K562 (cell line): Measurements from ENCODE around the gene ZNF335. TPM values are rescaled to one million over a fixed set of nuclear protein-coding genes. Genes with fewer than 3 reads are reported as not detected.
A peak's percentile ranks its signal among the peaks of the same experiment; 100 is the strongest.

ENCODE experiments used
- ATAC-seq: fragments of 200-7000 bp; cut with Tn5 transposase; 3 replicates; pipeline ENCODE4 v1.9.1; 2020; ENCODE audit warnings: moderate library complexity
- BruUV-seq: library from RNA; stranded (reverse); fragments of 400-500 nt; replicated peaks from 2 replicates; lab custom pipeline; 2021; lab: Mats Ljungman, UMichigan
- CTCF ChIA-PET: fragments of 300-600 bp; formaldehyde crosslinking; extraction: SDS; loops from one replicate; lab custom pipeline; 2021; ENCODE audit warnings: low intra/inter-chr PET ratio; lab: Yijun Ruan, JAX
- POLR2A ChIA-PET: fragments of 300-600, 350-650 bp; sonication (Branson Sonifier 250); formaldehyde crosslinking; extraction: SDS; loops from one replicate; lab custom pipeline; 2021; ENCODE audit warnings: antibody characterized with exemption, inconsistent platforms; lab: Yijun Ruan, JAX
- DNase-seq, 4 experiments: peaks; one replicate each; pipeline versions ENCODE4 v3.0.0 to v3.0.0-alpha.2; 2011 to 2018; ENCODE audit warnings: low spot score in 3 of 4, mixed read lengths in 3 of 4; ENCODE audit errors: extremely low read depth in 1 of 4
- FAIRE-seq: peaks from 2 replicates; lab custom pipeline; 2011; peaks lifted over from hg19 to GRCh38; lab: Jason Lieb, UNC
- H2AFZ ChIP-seq: 2 replicates; pipeline ENCODE4 v1.6.0; 2011; ENCODE audit warnings: low read depth, low read length, control low read depth, inconsistent platforms
- H3K27ac ChIP-seq: fragments of 200-600 bp; 3 replicates; pipeline ENCODE4 v1.8.0; 2011; ENCODE audit warnings: low read depth, mild to moderate bottlenecking, control low read depth, inconsistent platforms, low read length, moderate library complexity, mixed read lengths; ENCODE audit errors: extremely low read depth
- H3K27me3 ChIP-seq, 2 experiments: fragments of 300-600 bp in 1 of 2; 2 replicates in 1 of 2; 3 replicates in 1 of 2; pipeline versions ENCODE4 v1.6.0 to v1.8.0; 2011; ENCODE audit warnings: inconsistent platforms in 2 of 2, low read length in 2 of 2, mild to moderate bottlenecking in 1 of 2, mixed read lengths in 1 of 2, moderate library complexity in 1 of 2; ENCODE audit not compliant: control insufficient read depth in 2 of 2, insufficient read depth in 2 of 2
- H3K36me3 ChIP-seq: fragments of 300-600 bp; 3 replicates; pipeline ENCODE4 v1.8.0; 2011; ENCODE audit warnings: mild to moderate bottlenecking, low read length, inconsistent platforms; ENCODE audit not compliant: control insufficient read depth, insufficient read depth
- H3K4me1 ChIP-seq, 2 experiments: fragments of 200-600 bp in 1 of 2; replicated peaks in 1 of 2; 2 replicates in 1 of 2; 3 replicates in 1 of 2; pipeline versions ENCODE4 v1.5.1 to v1.8.0; 2011; ENCODE audit warnings: inconsistent platforms in 2 of 2, low read length in 2 of 2, mild to moderate bottlenecking in 1 of 2, mixed read lengths in 1 of 2, moderate library complexity in 1 of 2; ENCODE audit not compliant: control insufficient read depth in 2 of 2, insufficient read depth in 2 of 2
- H3K4me2 ChIP-seq: 2 replicates; pipeline ENCODE4 v1.6.1; 2011; ENCODE audit warnings: low read length, control low read depth, inconsistent platforms, mixed read lengths; ENCODE audit not compliant: insufficient read depth
- H3K4me3 ChIP-seq: fragments of 200-600 bp; sonication (generic), shearing (Covaris generic); 2 replicates; pipeline ENCODE4 v1.5.1; 2016; ENCODE audit warnings: control low read depth, inconsistent platforms
- H3K79me2 ChIP-seq: fragments of 200-600 bp; 3 replicates; pipeline ENCODE4 v1.8.0; 2011; ENCODE audit warnings: low read length, inconsistent platforms; ENCODE audit not compliant: control insufficient read depth, insufficient read depth
- H3K9ac ChIP-seq, 2 experiments: 2 replicates each; pipeline versions ENCODE4 v1.6.0 to v1.6.1; 2011; ENCODE audit warnings: low read depth in 2 of 2, low read length in 2 of 2, control low read depth in 1 of 2, inconsistent platforms in 1 of 2, mild to moderate bottlenecking in 1 of 2, mixed read lengths in 1 of 2; ENCODE audit not compliant: insufficient read depth in 1 of 2
- H3K9me1 ChIP-seq: one replicate; pipeline ENCODE4 v1.6.0; 2011; ENCODE audit warnings: inconsistent platforms, mild to moderate bottlenecking, low read length, moderate library complexity; ENCODE audit not compliant: control insufficient read depth, insufficient read depth
- H3K9me3 ChIP-seq: replicated peaks from 2 replicates; pipeline ENCODE4 v1.5.1; 2011; ENCODE audit warnings: low read depth, low read length, inconsistent platforms; ENCODE audit not compliant: control insufficient read depth, insufficient read depth
- H4K20me1 ChIP-seq: replicated peaks from 2 replicates; pipeline ENCODE4 v1.6.1; 2011; ENCODE audit warnings: low read length, inconsistent platforms, mixed read lengths; ENCODE audit not compliant: control insufficient read depth, insufficient read depth
- BCOR ChIP-seq: fragments of 450-650 bp; IDR thresholded peaks from 2 replicates; pipeline ENCODE4 v1.6.1; 2016
- MXI1 ChIP-seq: IDR thresholded peaks from 2 replicates; pipeline ENCODE4 v1.6.1; 2011; ENCODE audit warnings: low read depth, mild to moderate bottlenecking, improper control_type of control experiment, low read length
- STAG1 ChIP-seq: sonication (generic); formaldehyde crosslinking; IDR thresholded peaks from 2 replicates; pipeline ENCODE4 v1.5.0; 2020; ENCODE audit warnings: missing genetic modification reagents, borderline replicate concordance
- ZFP36 ChIP-seq: fragments of 150-350 bp; IDR thresholded peaks from 2 replicates; pipeline ENCODE4 v1.6.1; 2018; ENCODE audit warnings: low read length, low read depth; ENCODE audit not compliant: partially characterized antibody
- ZNF121 ChIP-seq: sonication (generic); formaldehyde crosslinking; conservative IDR thresholded peaks from 2 replicates; pipeline ENCODE4 v1.8.0; 2022; ENCODE audit warnings: missing genetic modification reagents
- WGBS: fragments of 100-300 bp; shearing (Covaris generic); methylation state at CpG from one replicate; pipeline ENCODE4 v1.1.6; 2016; ENCODE audit warnings: low coverage, mixed read lengths; ENCODE audit not compliant: insufficient coverage; ENCODE audit errors: missing lambda C conversion rate; 5-methylcytosine and 5-hydroxymethylcytosine counted together
- in situ Hi-C: fragments of 300-500 bp; cut with MboI; formaldehyde crosslinking; loops from 4 replicates; pipeline ENCODE4 v1.15.0; 2018; ENCODE audit warnings: inconsistent platforms, mixed read lengths
- intact Hi-C: fragments of 100-400 bp; cut with micrococcal nuclease; formaldehyde crosslinking; loops from 2 replicates; pipeline ENCODE4 v1.14.2; 2022
- polyA plus RNA-seq, 8 experiments: library from polyadenylated mRNA; depleted of rRNA in 4 of 8; stranded (reverse) in 5 of 8; unstranded in 3 of 8; fragments of >200 nt; fragmentation: Nextera tagmentation in 2 of 8; fragmentation: Illumina TruSeq in 1 of 8; extraction: Ambion mirVana in 2 of 8; extraction: Trizol in 1 of 8; gene quantifications; 2 replicates each; pipeline versions ENCODE4 v1.2.1 to v1.2.3, GENCODE V29; 2011 to 2014; ENCODE audit warnings: inconsistent platforms in 1 of 8, missing spikeins in 1 of 8
- total RNA-seq, 7 experiments: library from RNA; depleted of rRNA in 6 of 7; stranded (reverse); fragments of >200 nt in 6 of 7; fragmentation: Illumina TruSeq in 2 of 7; extraction: Trizol in 2 of 7; gene quantifications; 2 replicates each; pipeline versions ENCODE4 v1.2.1 to v1.2.3, GENCODE V29; 2011 to 2021; ENCODE audit warnings: low replicate concordance in 1 of 7

ZNF335 gene
- total and polyA plus RNA-seq, 9 of the 15 experiments (the other 6 are each of a cell fraction or from before 2014, with no cell fraction given): 0.39 to 16.0 (median 7.6) TPM

DNA sequence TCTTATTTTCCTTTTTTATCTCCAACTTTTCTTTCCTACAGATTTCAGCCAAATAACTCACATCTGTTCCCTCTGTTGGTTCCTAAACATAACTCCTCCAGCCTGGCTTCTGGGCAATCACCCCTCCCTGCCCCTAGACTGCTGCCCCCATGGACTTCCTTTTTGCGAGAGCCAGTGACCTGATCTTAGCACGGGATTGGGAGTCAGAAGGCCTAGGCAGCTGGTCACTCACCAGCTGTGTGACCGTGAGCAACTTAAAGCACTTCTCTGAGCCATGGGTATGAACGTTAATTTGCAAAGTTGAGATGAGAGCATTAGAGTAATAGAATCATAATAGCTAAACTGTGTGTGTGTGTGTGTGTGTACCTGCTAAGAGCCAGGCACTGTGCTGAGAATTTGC is 32.2 kb upstream of the ZNF335 start:
- ATAC-seq (no peak), FAIRE-seq (no peak), DNase-seq (no peak)
- intact Hi-C loops (no loop called here), in situ Hi-C loops (no loop called here)
- BruUV-seq: no TSS peak
- Histone ChIP-seq H3K4me2 (no peak overlapping the region), H3K9ac (no peak overlapping the region), H3K4me3 (no peak overlapping the region), H2AFZ (no peak overlapping the region), H3K36me3 (no peaks in the 10 kb centered on the region), H3K4me1 (peaks cover 0 to 4% of the 10 kb centered on the region in 2 experiments; a peak in 3 of 5 replicates), H3K9me3 (no peaks in the 10 kb centered on the region), H3K27ac (no peak overlapping the region), H3K79me2 (no peaks in the 10 kb centered on the region), H4K20me1 (no peaks in the 10 kb centered on the region; the same call in 1 of the 2 replicates), H3K9me1 (no peaks in the 10 kb centered on the region), H3K27me3 (peaks cover 41 to 60% of the 10 kb centered on the region in 2 experiments)
- ChIA-PET CTCF (interaction anchor here (0.7 kb wide), 1 partner anchor 321 kb away, joined by 3 read pairs; no protein-coding TSS in a partner anchor), POLR2A (interaction anchor here (0.7 kb wide), 1 partner anchor 150 kb away, joined by 3 read pairs; no protein-coding TSS in a partner anchor)
- TF ChIP-seq STAG1 (CRISPR knock-in tag) (no peak), BCOR (peak; percentile 40; the same call in 1 of the 2 replicates), ZFP36 (peak; percentile 35)
- 0% methylated on average over 4 of the region's 4 CpGs for WGBS

DNA sequence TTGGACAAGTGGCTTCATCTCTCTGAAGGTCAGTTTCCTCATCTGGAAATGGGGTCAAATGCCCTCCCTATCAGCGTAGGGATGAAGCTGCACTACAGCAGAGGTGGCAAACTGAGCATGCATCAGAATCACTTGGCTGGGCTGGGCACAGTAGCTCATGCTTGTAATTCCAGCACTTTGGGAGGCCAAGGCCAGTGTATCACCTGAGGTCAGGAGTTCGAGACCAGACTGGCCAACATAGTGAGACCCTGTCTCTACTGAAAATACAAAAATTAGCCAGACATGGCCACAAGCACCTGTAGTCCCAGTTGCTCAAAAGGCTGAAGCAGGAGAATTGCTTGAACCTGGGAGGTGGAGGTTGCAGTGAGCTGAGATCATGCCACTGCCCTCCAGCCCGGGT is 30.0 kb upstream of the ZNF335 start:
- no peak for FAIRE-seq
- CTCF ChIA-PET: interaction anchor here (0.6 kb wide), 1 partner anchor 517 kb away, joined by 3 read pairs; no protein-coding TSS in a partner anchor
- WGBS: 0% methylated on average over 2 of the region's 3 CpGs

More for the DNA sequence above, 30.0 kb upstream of the ZNF335 start:
- Histone ChIP-seq H3K36me3 (no peaks in the 10 kb centered on the region), H3K9ac (no peak overlapping the region), H3K79me2 (no peaks in the 10 kb centered on the region), H3K4me3 (no peak overlapping the region), H3K4me2 (no peak overlapping the region), H3K4me1 (no peaks in the 10 kb centered on the region; a peak in 1 of 5 replicates), H4K20me1 (no peaks in the 10 kb centered on the region; the same call in 1 of the 2 replicates), H3K9me1 (no peaks in the 10 kb centered on the region), H3K9me3 (no peaks in the 10 kb centered on the region), H3K27me3 (peaks cover 40 to 48% of the 10 kb centered on the region in 2 experiments), H2AFZ (no peak overlapping the region), H3K27ac (no peak overlapping the region)
- no TSS peak for BruUV-seq
- DNase-seq (no peak), ATAC-seq (no peak)
- POLR2A ChIA-PET: interaction anchor here (2.2 kb wide), 1 partner anchor 12 kb away, joined by 6 read pairs; no protein-coding TSS in a partner anchor
- in situ Hi-C loops: no loop called here
- intact Hi-C loops: no loop called here
- no peak for TF ChIP-seq MXI1
- TF ChIP-seq ZNF121: peak; percentile 72; the same call in 1 of the 2 replicates
- TF ChIP-seq, all 486 proteins: peak for 1
